ENCODE measurements around the gene GP1BA.

GP1BA gene

DNA sequence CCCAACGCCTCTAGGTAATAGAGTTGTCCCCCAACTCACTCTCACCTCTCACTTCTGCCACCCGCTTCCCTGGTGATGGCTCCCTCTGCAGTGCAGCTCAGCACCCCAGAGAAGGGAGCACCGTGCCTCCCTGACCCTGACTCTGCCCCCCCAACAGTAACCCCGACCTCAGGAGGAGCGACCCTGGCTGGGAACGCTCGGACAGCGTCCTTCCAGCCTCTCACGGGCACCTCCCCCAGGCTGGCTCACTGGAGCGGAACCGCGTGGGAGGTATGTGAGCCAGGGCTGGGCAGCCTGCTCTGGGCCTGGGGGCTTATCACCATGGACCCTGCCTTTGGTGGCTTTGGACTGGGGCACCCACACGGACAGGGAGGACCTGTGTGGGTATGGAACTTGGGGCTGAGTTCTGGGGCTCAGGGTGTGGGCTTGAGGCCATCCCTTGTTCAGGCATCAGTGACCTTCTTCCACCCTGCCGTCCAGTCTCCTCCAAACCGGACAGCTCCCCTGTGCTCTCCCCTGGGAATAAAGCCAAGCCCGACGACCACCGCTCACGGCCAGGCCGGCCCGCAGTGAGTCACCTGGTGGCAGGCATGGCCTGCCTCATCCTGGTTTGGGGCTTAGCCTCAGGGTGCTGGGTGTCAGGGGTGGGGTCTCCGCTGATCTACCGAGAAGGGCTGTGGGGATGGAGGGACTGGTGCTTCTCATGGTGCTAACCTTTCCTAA is 39.4 kb upstream of the GP1BA start:
- in situ Hi-C loops (cut with HindIII; ENCODE audit: low pct_ligation_motif_present, low sequenced_read_pairs): no loop called here
- Histone ChIP-seq H3K4me3 (ENCODE audit: low read depth, low read length) (no peak overlapping the region), H3K27ac (no peak overlapping the region), H3K36me3 (replicated peaks) (peaks cover 60% of the 10 kb centered on the region), H3K27me3 (replicated peaks) (no peaks in the 10 kb centered on the region)
- no peak for DNase-seq
- TF ChIP-seq CTCF (IDR thresholded peaks at IDR 0.05; ENCODE audit: low read depth, low read length, missing control alignments): no peak

GRCh38 chr17:4893272-4893671 is 38.8 kb upstream of the GP1BA start:
- TF ChIP-seq CTCF (IDR thresholded peaks at IDR 0.05; ENCODE audit: low read depth, low read length, missing control alignments): no peak
- Histone ChIP-seq H3K27me3 (replicated peaks) (no peaks in the 10 kb centered on the region), H3K4me3 (ENCODE audit: low read depth, low read length) (no peak overlapping the region), H3K36me3 (replicated peaks) (peaks cover 54% of the 10 kb centered on the region), H3K27ac (no peak overlapping the region)
- in situ Hi-C loops (cut with HindIII; ENCODE audit: low pct_ligation_motif_present, low sequenced_read_pairs): no loop called here
- DNase-seq: no peak

- DNase-seq: no peak
- TF ChIP-seq CTCF (IDR thresholded peaks at IDR 0.05; ENCODE audit: low read depth, low read length, missing control alignments): no peak
- H3K27ac ChIP-seq: no peak overlapping the region
- H3K36me3 ChIP-seq (replicated peaks): peaks cover 53% of the 10 kb centered on the region
- no peak overlapping the region for H3K4me3 ChIP-seq (ENCODE audit: low read depth, low read length)
- no peaks in the 10 kb centered on the region for H3K27me3 ChIP-seq (replicated peaks)
- in situ Hi-C loops (cut with HindIII; ENCODE audit: low pct_ligation_motif_present, low sequenced_read_pairs): no loop called here
Observed at GRCh38 chr17:4893721-4894560, 38.1 kb upstream of the GP1BA start.

DNA sequence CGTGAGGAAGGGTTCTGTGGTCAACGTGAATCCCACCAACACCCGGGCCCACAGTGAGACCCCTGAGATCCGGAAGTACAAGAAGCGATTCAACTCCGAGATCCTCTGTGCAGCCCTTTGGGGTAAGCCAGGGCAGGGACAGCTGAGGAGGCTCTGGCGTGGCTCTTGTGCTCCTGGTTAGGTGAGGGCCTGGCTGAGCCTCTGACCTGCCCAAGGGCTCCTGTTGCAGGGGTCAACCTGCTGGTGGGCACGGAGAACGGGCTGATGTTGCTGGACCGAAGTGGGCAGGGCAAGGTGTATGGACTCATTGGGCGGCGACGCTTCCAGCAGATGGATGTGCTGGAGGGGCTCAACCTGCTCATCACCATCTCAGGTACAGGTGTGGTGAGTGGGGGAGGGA is 37.0 kb upstream of the GP1BA start:
- TF ChIP-seq CTCF (IDR thresholded peaks at IDR 0.05; ENCODE audit: low read depth, low read length, missing control alignments): no peak
- Histone ChIP-seq H3K4me3 (ENCODE audit: low read depth, low read length) (no peak overlapping the region), H3K36me3 (replicated peaks) (peaks cover 53% of the 10 kb centered on the region), H3K27ac (no peak overlapping the region), H3K27me3 (replicated peaks) (no peaks in the 10 kb centered on the region)
- in situ Hi-C loops (cut with HindIII; ENCODE audit: low pct_ligation_motif_present, low sequenced_read_pairs): no loop called here
- no peak for DNase-seq

- peaks cover 46% of the 10 kb centered on the region for H3K36me3 ChIP-seq (replicated peaks)
- no peak overlapping the region for H3K27ac ChIP-seq
- no peak overlapping the region for H3K4me3 ChIP-seq (ENCODE audit: low read depth, low read length)
- in situ Hi-C loops (cut with HindIII; ENCODE audit: low pct_ligation_motif_present, low sequenced_read_pairs): no loop called here
- peak; percentile 34 for TF ChIP-seq CTCF (IDR thresholded peaks at IDR 0.05; ENCODE audit: low read depth, low read length, missing control alignments)
- no peaks in the 10 kb centered on the region for H3K27me3 ChIP-seq (replicated peaks)
- DNase-seq: no peak
Observed at GRCh38 chr17:4895657-4896331, 36.3 kb upstream of the GP1BA start.
